BE2C (cell line): ENCODE results near the gene WT1. TPM values are rescaled to one million over a fixed set of nuclear protein-coding genes. Genes with fewer than 3 reads are reported as not detected.
A peak's percentile ranks its signal among the peaks of the same experiment; 100 is the strongest.
"Not testable (repeated sequence)": the region's sequence is repeated elsewhere in the genome, so short reads cannot be mapped to it uniquely, and the experiment has no call there.

Experiments
- DNase-seq: peaks from one replicate; pipeline ENCODE4 v3.0.0-alpha.2; 2020
- H3K27me3 ChIP-seq: fragments of 250-450 bp; sonication (Bioruptor Pico); 2 replicates; pipeline ENCODE4 v1.5.1; 2020; ENCODE audit warnings: mild to moderate bottlenecking
- H3K36me3 ChIP-seq: fragments of 250-450 bp; sonication (Bioruptor Pico); 2 replicates; pipeline ENCODE4 v1.5.1; 2020; ENCODE audit warnings: mild to moderate bottlenecking
- H3K4me1 ChIP-seq: fragments of 250-450 bp; sonication (Bioruptor Pico); 2 replicates; pipeline ENCODE4 v1.5.1; 2020
- H3K4me3 ChIP-seq: 2 replicates; pipeline ENCODE4 v1.5.1; 2011; ENCODE audit warnings: low read depth, low read length
- H3K9me3 ChIP-seq: fragments of 250-450 bp; sonication (Bioruptor Pico); 2 replicates; pipeline ENCODE4 v1.5.1; 2020
- polyA plus RNA-seq: library from polyadenylated mRNA; unstranded; fragments of >200 nt; gene quantifications from one replicate; pipeline ENCODE4 v1.2.1, GENCODE V29; 2012; ENCODE audit warnings: low read depth, missing spikeins; ENCODE audit not compliant: insufficient read length, insufficient read depth
- TF ChIP-seq, protein P1 (sequence below): IDR thresholded peaks from 2 replicates; pipeline ENCODE4 v1.5.1; 2012; ENCODE audit warnings: mild to moderate bottlenecking, low read depth, low read length

Gene WT1
- 6.7 TPM for polyA plus RNA-seq

DNA sequence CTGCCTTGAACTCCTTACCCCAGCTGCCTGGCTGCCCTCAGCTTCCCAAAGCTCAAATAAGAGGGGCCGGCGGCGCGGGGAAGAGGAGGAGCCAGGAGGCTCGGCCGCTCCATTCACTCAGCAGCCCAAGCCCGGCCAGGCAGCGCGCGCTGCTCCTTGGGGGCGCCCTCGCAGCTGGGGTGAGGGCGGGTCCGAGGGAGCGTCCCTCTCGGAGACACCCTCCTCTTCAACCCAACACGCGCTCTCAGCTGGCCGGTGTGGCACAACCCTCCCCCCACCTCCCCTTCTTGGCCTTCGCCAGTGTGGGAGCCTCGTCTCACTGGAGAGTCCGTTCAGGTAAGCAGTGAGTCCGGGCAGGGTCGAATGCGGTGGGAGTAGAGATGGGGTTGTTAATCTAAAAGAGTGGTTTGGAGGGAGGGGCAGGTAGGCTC is at the start of gene WT1:
Gene WT1, minus strand, starts transcription at position 29 of the 431 bp plus-strand sequence.
- TF ChIP-seq, protein P1, sequence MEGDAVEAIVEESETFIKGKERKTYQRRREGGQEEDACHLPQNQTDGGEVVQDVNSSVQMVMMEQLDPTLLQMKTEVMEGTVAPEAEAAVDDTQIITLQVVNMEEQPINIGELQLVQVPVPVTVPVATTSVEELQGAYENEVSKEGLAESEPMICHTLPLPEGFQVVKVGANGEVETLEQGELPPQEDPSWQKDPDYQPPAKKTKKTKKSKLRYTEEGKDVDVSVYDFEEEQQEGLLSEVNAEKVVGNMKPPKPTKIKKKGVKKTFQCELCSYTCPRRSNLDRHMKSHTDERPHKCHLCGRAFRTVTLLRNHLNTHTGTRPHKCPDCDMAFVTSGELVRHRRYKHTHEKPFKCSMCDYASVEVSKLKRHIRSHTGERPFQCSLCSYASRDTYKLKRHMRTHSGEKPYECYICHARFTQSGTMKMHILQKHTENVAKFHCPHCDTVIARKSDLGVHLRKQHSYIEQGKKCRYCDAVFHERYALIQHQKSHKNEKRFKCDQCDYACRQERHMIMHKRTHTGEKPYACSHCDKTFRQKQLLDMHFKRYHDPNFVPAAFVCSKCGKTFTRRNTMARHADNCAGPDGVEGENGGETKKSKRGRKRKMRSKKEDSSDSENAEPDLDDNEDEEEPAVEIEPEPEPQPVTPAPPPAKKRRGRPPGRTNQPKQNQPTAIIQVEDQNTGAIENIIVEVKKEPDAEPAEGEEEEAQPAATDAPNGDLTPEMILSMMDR, result no peak
- peak; percentile 59 for DNase-seq
- Histone ChIP-seq H3K4me1 (no peaks in the 10 kb centered on the region), H3K36me3 (no peaks in the 10 kb centered on the region), H3K27me3 (no peaks in the 10 kb centered on the region), H3K9me3 (no peaks in the 10 kb centered on the region), H3K4me3 (peak within 1 kb of the TSS; percentile 63)

DNA sequence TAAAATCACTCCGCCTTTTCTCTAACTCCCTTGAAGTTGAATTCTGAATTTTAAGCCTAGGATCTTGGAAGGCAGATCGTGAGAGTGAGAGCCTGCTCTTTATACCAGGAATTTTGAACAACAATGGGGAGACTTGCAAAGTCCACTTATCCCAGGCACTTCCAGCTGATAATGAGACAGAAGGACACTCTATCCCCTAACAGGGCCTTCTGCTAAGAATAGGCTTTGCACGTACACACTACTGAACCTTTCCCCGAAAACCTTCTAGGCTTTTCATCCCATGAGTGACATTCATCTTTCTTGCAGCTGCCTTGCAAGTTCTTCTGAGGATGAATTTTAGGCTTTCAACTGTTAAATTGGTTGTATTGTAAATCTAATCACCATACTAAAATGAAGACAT is 44.0 kb upstream of the WT1 start:
- DNase-seq, result no peak
- Histone ChIP-seq H3K4me3 (no peak overlapping the region), H3K36me3 (no peaks in the 10 kb centered on the region), H3K4me1 (no peaks in the 10 kb centered on the region), H3K27me3 (no peaks in the 10 kb centered on the region), H3K9me3 (no peaks in the 10 kb centered on the region)
- TF ChIP-seq, protein P1, result no peak

DNA sequence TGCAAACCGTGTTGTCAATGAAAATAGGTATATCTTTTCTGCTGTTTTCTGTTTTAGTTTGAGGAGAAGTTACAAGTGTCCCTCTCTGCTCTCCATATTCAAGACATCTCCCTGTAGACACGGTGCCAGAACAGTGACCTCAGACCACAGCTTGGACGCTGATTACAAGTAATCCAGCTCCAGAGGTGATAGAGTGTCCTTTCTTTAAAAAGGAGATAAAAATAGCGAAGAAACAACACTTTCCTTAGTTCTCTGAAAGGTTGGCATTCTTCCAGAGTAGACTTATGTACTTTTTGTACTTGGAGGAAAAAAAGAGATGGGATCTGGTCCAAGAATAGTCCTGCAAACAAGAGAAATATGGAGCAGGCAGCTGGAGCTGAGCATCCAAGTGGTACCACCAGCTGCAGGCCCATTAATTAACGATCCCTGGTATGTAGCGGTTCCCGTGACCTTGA is 43.0 kb upstream of the WT1 start:
- no peaks in the 10 kb centered on the region for H3K4me1 ChIP-seq
- no peaks in the 10 kb centered on the region for H3K9me3 ChIP-seq
- TF ChIP-seq, protein P1, result no peak
- H3K27me3 ChIP-seq, result no peaks in the 10 kb centered on the region
- DNase-seq, result peak; percentile 8
- no peak overlapping the region for H3K4me3 ChIP-seq
- no peaks in the 10 kb centered on the region for H3K36me3 ChIP-seq

DNA sequence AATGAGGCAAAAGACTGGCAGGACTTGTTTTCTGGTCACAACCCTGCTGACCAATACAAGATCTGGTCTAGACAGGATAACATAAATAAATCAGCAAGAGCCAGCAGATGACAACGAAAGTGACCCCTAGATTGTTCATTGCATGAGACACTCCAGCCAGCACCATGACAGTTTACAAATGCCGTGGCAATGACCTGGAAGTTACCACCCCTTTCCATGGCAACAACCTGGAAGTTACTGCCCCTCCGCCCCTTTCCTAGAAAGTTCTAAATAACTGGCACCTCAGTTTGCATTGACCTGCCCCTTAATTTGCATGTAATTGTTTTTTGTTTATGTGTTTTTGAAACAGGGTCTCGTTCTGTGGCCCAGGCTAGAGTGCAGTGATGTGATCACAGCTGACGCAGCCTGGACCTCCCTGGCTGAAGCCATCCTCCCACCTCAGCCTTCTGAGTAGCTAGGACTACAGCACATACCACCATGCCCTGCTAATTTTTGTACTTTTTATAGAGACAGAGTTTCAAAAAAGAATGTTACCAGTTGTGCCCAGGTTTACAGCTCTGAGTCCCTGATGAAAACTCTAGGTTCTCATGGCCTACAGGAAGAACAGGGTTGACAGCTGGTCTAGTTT is 38.1 kb upstream of the WT1 start:
- Histone ChIP-seq H3K4me1 (no peaks in the 10 kb centered on the region), H3K9me3 (no peaks in the 10 kb centered on the region), H3K4me3 (no peak overlapping the region), H3K36me3 (no peaks in the 10 kb centered on the region), H3K27me3 (no peaks in the 10 kb centered on the region)
- no peak for DNase-seq
- TF ChIP-seq, protein P1, result no peak

DNA sequence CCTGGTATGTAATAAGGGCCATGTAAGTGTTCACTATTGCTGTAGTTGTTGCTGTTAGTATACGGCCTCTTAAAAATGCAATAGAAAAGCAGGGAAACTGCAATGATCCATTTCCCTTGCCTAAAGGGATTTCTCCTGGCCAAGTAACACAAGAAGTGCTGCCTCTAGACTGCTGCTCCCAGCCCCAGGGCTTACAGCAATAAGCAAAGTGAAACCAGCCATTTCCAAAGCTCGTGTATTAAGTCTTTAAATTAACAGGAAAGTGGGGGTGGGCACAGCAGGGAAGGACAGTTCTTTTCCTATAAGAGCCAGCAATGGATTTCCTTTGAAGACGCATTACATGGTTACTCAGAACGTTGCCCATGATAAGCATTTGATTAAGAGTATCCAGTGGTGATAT is 36.9 kb upstream of the WT1 start:
- TF ChIP-seq, protein P1, result no peak
- no peaks in the 10 kb centered on the region for H3K36me3 ChIP-seq
- H3K9me3 ChIP-seq, result no peaks in the 10 kb centered on the region
- no peak for DNase-seq
- H3K4me1 ChIP-seq, result no peaks in the 10 kb centered on the region
- H3K4me3 ChIP-seq, result no peak overlapping the region
- no peaks in the 10 kb centered on the region for H3K27me3 ChIP-seq

DNA sequence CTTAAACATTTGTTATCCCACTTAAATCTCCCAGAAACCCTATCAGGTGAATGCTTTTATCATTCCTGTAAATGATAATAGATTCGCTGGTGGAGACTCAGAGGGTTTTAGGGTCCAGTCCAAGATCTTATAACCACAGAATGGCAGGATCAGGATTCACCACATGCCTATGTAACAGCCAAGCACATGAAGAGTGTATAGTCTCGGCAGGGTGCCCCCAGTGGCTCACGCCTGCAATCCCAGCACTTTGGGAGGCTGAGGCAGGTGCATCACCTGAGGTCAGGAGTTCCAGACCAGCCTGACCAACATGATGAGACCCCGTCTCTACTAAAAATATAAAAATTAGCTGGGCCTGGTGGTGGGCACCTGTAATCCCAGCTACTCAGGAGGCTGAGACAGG is 36.2 kb upstream of the WT1 start:
- H3K27me3 ChIP-seq, H3K9me3 ChIP-seq, H3K4me3 ChIP-seq, H3K36me3 ChIP-seq, DNase-seq, H3K4me1 ChIP-seq: not testable (repeated sequence)

DNA sequence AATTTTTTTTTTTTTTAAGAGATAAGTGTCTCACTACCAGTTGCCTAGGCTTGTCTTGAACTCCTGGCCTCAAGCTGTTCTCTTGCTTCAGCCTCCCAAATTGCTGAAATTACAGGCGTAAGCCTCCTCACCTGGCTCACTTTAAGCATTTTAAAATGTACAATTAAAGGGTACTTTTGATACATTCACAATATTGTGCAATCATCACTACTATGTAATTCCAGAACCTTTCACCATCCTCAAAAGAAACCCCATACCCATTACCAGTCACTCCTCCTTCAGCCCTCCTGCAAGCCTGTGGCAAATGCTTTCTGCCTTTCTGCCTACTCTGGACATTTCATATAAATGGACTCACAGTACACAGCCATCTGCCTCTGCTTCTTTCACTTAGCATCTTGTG is 34.5 kb upstream of the WT1 start:
- H3K9me3 ChIP-seq, result no peaks in the 10 kb centered on the region
- no peak for DNase-seq
- TF ChIP-seq, protein P1, result no peak

More for the DNA sequence above, 34.5 kb upstream of the WT1 start:
- Histone ChIP-seq H3K36me3 (no peaks in the 10 kb centered on the region), H3K27me3 (no peaks in the 10 kb centered on the region), H3K4me1 (no peaks in the 10 kb centered on the region), H3K4me3 (no peak overlapping the region)
